Loucy (cell line): Measurements from ENCODE around the gene DEFB121.

ENCODE experiments used
- EZH2phosphoT487 ChIP-seq: fragments of 200-600 bp; IDR thresholded peaks from 2 replicates; pipeline ENCODE4 v1.6.1; 2018; ENCODE audit warnings: antibody characterized with exemption, mild to moderate bottlenecking, moderate library complexity, borderline replicate concordance
- TF ChIP-seq, protein P1 (sequence below): fragments of 200-600 bp; sonication (generic); conservative IDR thresholded peaks from 2 replicates; pipeline ENCODE4 v1.5.1; 2014; ENCODE audit warnings: mild to moderate bottlenecking, antibody characterized with exemption, low read length

DNA sequence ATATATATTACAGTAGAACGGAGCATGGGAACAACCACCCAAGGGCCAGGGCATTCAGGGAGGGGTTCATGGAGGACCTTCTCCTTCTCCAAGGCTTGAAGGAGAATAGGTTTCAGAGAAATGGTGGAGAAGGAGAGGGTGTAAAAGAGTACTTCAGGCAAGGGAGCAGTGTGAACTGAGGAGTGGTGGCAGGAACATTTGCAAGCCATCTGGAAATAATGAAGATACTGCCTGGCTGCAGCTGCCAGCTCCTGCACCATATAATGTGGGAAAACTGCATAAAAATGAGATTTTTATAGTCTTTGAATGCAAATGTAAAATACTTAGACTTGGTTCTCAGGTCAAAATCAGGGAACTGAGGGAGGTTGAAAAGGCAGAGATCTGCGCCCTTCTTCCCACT, 9.6 kb upstream of the DEFB121 start:
- TF ChIP-seq, protein P1, sequence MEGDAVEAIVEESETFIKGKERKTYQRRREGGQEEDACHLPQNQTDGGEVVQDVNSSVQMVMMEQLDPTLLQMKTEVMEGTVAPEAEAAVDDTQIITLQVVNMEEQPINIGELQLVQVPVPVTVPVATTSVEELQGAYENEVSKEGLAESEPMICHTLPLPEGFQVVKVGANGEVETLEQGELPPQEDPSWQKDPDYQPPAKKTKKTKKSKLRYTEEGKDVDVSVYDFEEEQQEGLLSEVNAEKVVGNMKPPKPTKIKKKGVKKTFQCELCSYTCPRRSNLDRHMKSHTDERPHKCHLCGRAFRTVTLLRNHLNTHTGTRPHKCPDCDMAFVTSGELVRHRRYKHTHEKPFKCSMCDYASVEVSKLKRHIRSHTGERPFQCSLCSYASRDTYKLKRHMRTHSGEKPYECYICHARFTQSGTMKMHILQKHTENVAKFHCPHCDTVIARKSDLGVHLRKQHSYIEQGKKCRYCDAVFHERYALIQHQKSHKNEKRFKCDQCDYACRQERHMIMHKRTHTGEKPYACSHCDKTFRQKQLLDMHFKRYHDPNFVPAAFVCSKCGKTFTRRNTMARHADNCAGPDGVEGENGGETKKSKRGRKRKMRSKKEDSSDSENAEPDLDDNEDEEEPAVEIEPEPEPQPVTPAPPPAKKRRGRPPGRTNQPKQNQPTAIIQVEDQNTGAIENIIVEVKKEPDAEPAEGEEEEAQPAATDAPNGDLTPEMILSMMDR, result no peak
- TF ChIP-seq EZH2phosphoT487, result no peak
